ENCODE data around the gene ANK2. TPM values are rescaled to one million over a fixed set of nuclear protein-coding genes. Genes with fewer than 3 reads are reported as not detected.

Gene ANK2
- total RNA-seq, 2 donors from 2014 or later: 3.5 to 26.0 TPM

DNA sequence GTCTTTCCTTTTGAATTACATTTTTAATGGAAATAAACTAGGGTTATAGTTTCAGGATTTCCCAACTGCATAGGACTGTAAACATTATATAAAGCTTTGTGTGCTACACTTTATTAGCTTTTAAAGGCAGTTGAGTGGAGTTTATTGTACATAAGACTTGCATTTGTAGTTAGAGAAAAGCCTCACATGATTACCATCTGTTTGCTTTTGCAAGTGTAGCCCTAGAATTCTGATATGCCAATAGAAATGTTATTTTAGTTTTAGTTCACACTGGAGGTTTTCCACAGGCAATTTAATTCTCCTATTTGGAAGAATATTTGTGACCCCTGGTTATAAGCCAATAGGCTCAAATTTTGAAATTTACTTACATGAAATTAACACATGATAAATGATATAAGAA is 41.3 kb upstream of the ANK2 start:
- no peaks in the 10 kb centered on the region for H3K4me1 ChIP-seq (replicated peaks)
- H3K4me3 ChIP-seq: no peak overlapping the region
- intact Hi-C loops (cut with DNase I): no loop called here
- H3K27ac ChIP-seq: no peak overlapping the region
- no peaks in the 10 kb centered on the region for H3K9me3 ChIP-seq
- DNase-seq (ENCODE audit: low spot score): no peak
- H3K36me3 ChIP-seq: no peaks in the 10 kb centered on the region
- no peaks in the 10 kb centered on the region for H3K27me3 ChIP-seq (replicated peaks; ENCODE audit: insufficient read depth)
- no peak for TF ChIP-seq POLR2A (IDR thresholded peaks at IDR 0.05)

DNA sequence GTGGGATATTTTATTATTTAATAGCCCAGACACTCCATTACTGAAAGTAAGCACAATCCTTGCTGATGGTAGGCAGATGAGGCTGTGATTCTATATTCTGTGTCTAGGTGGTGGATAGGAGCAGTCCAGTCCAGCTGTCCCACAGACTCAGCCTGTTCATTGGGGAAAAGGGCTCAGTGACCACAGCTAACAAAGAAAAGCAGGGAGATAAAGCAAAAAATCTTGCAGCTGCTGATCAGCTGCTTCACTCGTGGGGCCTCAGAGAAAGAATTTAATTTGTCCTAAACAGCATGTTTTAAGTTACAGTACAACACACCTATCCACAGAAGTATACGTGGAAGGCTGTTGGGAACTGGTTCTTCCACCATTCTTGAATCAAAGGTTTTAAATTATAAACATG is 40.7 kb upstream of the ANK2 start:
- Histone ChIP-seq H3K9me3 (no peaks in the 10 kb centered on the region), H3K36me3 (no peaks in the 10 kb centered on the region), H3K27ac (no peak overlapping the region), H3K4me1 (replicated peaks) (no peaks in the 10 kb centered on the region), H3K27me3 (replicated peaks; ENCODE audit: insufficient read depth) (no peaks in the 10 kb centered on the region), H3K4me3 (no peak overlapping the region)
- intact Hi-C loops (cut with DNase I): no loop called here
- WGBS: 34% methylated on average over 2 of the region's 2 CpGs
- TF ChIP-seq POLR2A (IDR thresholded peaks at IDR 0.05): no peak
- no peak for TF ChIP-seq POLR2AphosphoS5 (IDR thresholded peaks at IDR 0.05)
- TF ChIP-seq, protein P1, sequence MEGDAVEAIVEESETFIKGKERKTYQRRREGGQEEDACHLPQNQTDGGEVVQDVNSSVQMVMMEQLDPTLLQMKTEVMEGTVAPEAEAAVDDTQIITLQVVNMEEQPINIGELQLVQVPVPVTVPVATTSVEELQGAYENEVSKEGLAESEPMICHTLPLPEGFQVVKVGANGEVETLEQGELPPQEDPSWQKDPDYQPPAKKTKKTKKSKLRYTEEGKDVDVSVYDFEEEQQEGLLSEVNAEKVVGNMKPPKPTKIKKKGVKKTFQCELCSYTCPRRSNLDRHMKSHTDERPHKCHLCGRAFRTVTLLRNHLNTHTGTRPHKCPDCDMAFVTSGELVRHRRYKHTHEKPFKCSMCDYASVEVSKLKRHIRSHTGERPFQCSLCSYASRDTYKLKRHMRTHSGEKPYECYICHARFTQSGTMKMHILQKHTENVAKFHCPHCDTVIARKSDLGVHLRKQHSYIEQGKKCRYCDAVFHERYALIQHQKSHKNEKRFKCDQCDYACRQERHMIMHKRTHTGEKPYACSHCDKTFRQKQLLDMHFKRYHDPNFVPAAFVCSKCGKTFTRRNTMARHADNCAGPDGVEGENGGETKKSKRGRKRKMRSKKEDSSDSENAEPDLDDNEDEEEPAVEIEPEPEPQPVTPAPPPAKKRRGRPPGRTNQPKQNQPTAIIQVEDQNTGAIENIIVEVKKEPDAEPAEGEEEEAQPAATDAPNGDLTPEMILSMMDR (IDR thresholded peaks at IDR 0.05): no peak
- no peak for DNase-seq (ENCODE audit: low spot score)

DNA sequence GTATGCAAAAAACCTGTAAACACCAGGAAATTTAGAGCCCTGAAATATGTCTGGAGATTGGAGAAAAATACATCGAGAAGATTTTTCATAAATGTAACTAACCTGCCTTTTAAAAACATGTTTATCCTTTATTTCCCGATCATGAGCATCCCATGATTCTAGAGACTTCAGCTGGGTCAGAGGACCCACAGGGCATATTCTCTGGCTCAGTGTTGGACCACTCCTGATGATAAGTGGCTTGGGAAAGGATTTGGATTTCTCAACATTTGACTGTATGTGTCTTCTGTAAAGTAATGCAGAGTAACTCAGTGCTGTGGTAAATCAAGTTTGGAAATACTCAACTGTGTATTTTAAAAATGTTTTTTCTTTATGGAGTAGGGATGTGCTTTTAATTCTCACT is 40.0 kb upstream of the ANK2 start:
- 89% methylated on average over 2 of the region's 2 CpGs for WGBS

DNA sequence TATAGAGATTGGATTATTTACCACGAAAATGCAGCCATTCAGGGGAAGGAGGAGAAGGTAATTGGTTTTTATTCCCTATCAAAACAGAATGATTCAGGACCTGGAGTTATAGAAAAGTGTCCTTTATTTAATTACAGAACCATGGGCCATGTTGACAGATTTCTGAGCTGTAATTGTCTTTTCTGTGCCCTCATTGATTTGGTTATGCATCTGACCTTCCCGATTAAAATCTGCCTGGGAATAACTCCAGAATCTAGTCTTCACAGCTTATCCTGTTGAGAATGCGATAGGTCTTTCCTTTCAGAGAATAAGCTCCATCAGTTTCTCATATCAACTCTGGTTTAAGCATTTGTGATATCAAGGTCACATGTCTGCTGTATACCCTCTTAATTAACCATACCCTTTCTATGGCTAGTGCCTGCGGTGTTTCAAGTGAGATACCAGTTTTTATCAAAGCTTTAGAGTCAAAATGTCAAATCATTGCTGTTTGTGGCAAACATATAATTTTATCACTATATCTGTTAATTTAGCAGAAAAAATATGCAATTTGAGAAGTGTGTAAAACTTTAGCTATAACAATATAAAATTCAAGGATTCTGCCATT is 37.2 kb upstream of the ANK2 start:
- Histone ChIP-seq H3K4me3 (no peak overlapping the region), H3K27ac (no peak overlapping the region), H3K4me1 (replicated peaks) (no peaks in the 10 kb centered on the region), H3K36me3 (no peaks in the 10 kb centered on the region), H3K9me3 (no peaks in the 10 kb centered on the region), H3K27me3 (replicated peaks; ENCODE audit: insufficient read depth) (no peaks in the 10 kb centered on the region)
- no peak for DNase-seq (ENCODE audit: low spot score)
- 92% methylated on average over 4 of the region's 4 CpGs for WGBS
- TF ChIP-seq POLR2AphosphoS5 (IDR thresholded peaks at IDR 0.05) (no peak), POLR2A (IDR thresholded peaks at IDR 0.05) (no peak)
- TF ChIP-seq, protein P1 (IDR thresholded peaks at IDR 0.05): no peak
- intact Hi-C loops (cut with DNase I): no loop called here

More for the DNA sequence above, 40.0 kb upstream of the ANK2 start:
- no peaks in the 10 kb centered on the region for H3K9me3 ChIP-seq
- H3K4me3 ChIP-seq: no peak overlapping the region
- intact Hi-C loops (cut with DNase I): no loop called here
- no peak for DNase-seq (ENCODE audit: low spot score)
- no peaks in the 10 kb centered on the region for H3K27me3 ChIP-seq (replicated peaks; ENCODE audit: insufficient read depth)
- H3K4me1 ChIP-seq (replicated peaks): no peaks in the 10 kb centered on the region
- H3K27ac ChIP-seq: no peak overlapping the region
- TF ChIP-seq POLR2A (IDR thresholded peaks at IDR 0.05) (no peak), POLR2AphosphoS5 (IDR thresholded peaks at IDR 0.05) (no peak)
- TF ChIP-seq, protein P1 (IDR thresholded peaks at IDR 0.05): no peak
- H3K36me3 ChIP-seq: no peaks in the 10 kb centered on the region

DNA sequence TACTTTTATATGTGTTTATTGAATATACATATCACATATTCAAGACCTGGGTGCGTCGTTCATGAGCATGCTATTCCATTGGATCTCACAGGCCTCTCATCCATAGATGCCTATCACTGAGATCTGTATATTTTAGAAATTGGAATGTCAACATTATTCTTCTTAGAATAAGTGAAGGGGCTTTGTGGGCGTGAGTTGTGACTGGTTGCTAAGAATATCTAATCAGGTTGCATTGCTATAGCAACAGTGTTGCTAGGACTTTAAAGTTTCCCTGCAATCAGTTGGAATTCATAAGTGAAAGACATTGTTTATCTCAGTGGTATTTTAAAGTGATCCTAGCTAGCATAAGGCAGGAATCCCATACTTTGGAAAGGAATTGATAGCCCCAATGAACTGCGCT is 36.7 kb upstream of the ANK2 start:
- H3K27ac ChIP-seq: no peak overlapping the region
- no peak overlapping the region for H3K4me3 ChIP-seq
- no peak for DNase-seq (ENCODE audit: low spot score)
- WGBS: 84% methylated on average over 4 of the region's 4 CpGs
- no peaks in the 10 kb centered on the region for H3K4me1 ChIP-seq (replicated peaks)
- no peaks in the 10 kb centered on the region for H3K9me3 ChIP-seq
- intact Hi-C loops (cut with DNase I): no loop called here
- H3K36me3 ChIP-seq: no peaks in the 10 kb centered on the region
- H3K27me3 ChIP-seq (replicated peaks; ENCODE audit: insufficient read depth): no peaks in the 10 kb centered on the region
- TF ChIP-seq, protein P1 (IDR thresholded peaks at IDR 0.05): no peak
- no peak for TF ChIP-seq POLR2A (IDR thresholded peaks at IDR 0.05)
- TF ChIP-seq POLR2AphosphoS5 (IDR thresholded peaks at IDR 0.05): no peak
